DOHH2 (cell line): ENCODE data around the gene LMTK2.

Experiments used
- EZH2phosphoT487 ChIP-seq: fragments of 200-600 bp; sonication (generic); IDR thresholded peaks from 2 replicates; pipeline ENCODE4 v1.6.1; 2017; ENCODE audit warnings: borderline replicate concordance, mild to moderate bottlenecking, antibody characterized with exemption, low read length, moderate library complexity, mixed read lengths
- TF ChIP-seq, protein P1 (sequence below): fragments of 200-600 bp; sonication (generic); IDR thresholded peaks from one replicate; pipeline ENCODE4 v1.5.1; 2014; ENCODE audit warnings: antibody characterized with exemption, mild to moderate bottlenecking, low read depth, low read length; ENCODE audit not compliant: poor library complexity, severe bottlenecking

DNA sequence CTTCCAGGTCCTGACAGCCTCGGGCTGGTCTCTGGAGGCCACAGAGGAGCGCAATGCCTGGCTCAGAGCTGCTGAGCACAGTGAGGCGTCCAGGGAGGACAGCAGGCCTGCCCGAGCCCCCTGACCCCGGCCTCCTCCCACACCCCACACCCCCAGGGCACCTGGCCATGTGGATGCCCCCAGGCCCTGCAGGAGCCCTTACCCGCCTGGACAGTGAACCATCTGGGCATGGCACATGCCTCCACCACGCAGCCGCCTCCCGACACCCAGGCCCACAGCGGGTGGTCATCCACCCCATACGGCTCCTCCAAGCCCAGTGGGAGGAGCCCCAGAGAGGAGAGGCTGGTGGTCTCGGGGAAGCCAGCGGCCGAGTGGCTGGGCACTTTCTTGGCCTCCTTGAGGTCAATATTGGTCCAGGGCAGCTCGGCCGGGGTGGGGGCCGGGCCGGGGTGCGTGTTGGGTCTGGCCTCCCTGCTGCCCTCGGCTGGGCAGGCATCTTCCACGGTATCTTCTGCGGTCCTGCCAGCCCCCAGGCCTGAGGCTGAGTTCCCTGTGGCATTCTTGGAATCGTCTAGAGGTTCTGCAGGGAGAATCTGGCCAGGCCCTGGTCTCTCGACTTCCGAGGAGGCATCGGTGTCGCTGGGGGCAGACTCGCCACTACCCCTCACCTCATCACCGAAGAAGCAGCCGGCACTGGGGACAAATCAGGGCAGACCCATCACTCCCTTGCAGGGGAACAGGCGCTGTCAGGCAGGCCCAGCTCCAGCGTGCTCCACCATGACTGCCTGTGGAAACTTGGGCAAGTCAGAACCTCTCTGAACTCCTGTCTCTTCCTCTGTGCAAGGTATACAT, 126.8 kb downstream of the LMTK2 start:
- TF ChIP-seq, protein P1, sequence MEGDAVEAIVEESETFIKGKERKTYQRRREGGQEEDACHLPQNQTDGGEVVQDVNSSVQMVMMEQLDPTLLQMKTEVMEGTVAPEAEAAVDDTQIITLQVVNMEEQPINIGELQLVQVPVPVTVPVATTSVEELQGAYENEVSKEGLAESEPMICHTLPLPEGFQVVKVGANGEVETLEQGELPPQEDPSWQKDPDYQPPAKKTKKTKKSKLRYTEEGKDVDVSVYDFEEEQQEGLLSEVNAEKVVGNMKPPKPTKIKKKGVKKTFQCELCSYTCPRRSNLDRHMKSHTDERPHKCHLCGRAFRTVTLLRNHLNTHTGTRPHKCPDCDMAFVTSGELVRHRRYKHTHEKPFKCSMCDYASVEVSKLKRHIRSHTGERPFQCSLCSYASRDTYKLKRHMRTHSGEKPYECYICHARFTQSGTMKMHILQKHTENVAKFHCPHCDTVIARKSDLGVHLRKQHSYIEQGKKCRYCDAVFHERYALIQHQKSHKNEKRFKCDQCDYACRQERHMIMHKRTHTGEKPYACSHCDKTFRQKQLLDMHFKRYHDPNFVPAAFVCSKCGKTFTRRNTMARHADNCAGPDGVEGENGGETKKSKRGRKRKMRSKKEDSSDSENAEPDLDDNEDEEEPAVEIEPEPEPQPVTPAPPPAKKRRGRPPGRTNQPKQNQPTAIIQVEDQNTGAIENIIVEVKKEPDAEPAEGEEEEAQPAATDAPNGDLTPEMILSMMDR = no peak
- TF ChIP-seq EZH2phosphoT487 = no peak
